NCI-H1436 (cell line): ENCODE data around the gene MTHFD1L.

ENCODE experiments used
- DNase-seq: peaks from one replicate; lab custom pipeline; 2025; lab: John Stamatoyannopoulos, UW

Gene MTHFD1L

GRCh38 chr6:150934380-150934779, 68.9 kb downstream of the MTHFD1L start:
- DNase-seq: no peak

DNA sequence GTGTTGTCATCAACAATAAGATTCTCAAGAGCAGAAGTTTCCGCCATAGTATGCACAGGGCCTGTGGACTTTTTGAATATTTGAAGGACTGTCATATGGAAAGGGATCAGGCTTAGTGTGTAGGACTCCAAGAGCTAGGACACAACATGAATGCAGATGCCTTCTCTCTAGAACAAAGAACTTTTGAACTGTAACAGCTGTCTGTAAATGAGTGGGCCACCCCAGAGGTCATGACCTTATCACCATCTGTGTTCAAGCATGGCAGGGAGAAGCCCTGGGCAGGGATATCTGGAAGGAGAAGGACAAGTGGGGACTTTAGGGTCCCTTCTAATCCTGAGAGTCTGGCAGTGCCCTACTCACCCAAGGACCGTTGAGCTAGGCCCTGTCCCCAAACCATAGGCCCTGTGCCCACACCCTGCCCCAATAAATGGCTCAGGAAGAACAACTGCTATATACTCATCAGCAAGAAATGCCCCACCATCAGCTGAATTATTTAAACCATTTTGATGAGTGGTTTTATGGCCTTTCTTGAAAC, 70.6 kb downstream of the MTHFD1L start:
- DNase-seq: no peak

- DNase-seq: no peak
Observed at GRCh38 chr6:150937132-150937906, 71.8 kb downstream of the MTHFD1L start.

DNA sequence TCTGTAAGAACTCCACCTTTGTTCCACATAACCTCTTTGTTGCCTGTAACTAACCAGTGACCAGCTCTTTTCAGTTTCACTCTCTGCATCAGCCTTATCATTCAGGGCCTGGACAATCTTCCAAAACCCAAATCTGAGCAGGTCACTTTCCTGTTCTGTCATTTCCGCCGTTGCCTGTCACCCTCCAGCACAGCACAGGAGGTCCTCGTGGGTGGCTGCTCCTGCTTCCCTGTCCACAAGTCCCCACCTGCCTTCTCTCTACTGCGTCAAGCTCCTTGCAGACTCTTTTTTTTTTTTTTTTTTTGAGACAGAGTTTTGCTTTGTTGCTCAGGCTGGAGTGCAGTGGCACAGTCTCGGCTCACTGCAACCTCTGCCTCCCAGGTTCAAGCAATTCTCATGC, 73.9 kb downstream of the MTHFD1L start:
- DNase-seq: no peak

DNA sequence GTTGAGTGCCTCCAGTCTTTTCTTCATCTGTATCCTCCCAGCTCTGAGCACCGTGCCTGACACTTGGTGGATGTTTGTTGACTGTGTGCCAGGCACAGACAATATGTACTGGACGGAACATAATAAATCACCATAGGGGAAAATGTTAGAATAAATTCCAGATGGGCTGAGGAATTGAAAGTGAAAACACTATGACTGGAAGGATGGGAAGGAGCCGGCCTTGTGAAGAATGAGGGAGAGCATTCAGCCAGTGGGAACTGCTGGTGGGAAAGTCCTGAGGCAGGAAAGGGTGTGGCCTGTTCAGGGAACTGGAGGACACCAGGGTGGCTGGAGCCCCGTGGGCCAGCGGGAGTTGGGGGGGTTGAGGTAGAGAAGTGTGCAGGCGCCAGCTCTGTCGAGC, 75.4 kb downstream of the MTHFD1L start:
- no peak for DNase-seq

- DNase-seq: no peak
Observed at GRCh38 chr6:150949526-150949925, 84.0 kb downstream of the MTHFD1L start.

DNA sequence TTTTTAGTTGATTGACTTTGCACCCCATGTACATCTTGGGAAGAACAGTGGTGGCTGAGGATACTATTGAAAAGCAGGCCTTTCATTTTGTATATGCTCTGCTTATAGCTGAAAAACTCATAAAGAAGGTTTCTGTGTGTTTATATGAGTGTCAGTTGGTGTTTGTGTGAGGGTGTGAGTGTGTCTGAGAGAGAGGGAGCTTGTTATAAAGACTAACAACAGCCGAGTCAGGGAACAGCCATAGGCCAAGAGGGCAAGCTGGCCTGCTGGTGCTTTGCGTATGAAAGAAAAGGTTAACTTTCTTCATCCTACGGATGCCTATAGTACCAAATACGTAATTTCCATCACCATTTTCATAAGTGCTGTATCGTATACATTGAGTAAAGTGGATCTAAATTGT, 88.3 kb downstream of the MTHFD1L start:
- DNase-seq: no peak

GRCh38 chr6:150959166-150959565, 93.7 kb downstream of the MTHFD1L start:
- DNase-seq: no peak

- DNase-seq: no peak
Observed at GRCh38 chr6:150962436-150962835, 96.9 kb downstream of the MTHFD1L start.

DNA sequence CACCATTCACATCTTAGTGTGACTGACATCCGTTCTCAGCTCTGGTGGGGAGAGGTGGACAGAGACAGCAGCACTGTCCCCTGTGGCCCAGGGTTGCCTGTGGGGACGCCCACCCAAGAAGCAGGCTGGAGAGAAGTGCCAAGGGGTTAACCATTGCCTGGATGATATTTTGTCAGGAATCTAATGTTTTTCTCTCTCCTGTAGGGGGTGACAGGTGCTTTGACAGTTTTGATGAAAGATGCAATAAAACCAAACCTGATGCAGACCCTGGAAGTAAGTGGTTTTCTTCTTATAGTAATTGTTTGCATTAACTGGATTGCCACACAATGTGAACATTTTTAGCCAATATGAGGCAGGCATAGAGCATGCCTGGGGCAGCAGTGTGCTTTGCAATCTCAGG, 99.3 kb downstream of the MTHFD1L start:
- DNase-seq: no peak

GRCh38 chr6:150966786-150967185, 101.3 kb downstream of the MTHFD1L start:
- DNase-seq: no peak

- no peak for DNase-seq
Observed at GRCh38 chr6:150967381-150967780, 101.9 kb downstream of the MTHFD1L start.

DNA sequence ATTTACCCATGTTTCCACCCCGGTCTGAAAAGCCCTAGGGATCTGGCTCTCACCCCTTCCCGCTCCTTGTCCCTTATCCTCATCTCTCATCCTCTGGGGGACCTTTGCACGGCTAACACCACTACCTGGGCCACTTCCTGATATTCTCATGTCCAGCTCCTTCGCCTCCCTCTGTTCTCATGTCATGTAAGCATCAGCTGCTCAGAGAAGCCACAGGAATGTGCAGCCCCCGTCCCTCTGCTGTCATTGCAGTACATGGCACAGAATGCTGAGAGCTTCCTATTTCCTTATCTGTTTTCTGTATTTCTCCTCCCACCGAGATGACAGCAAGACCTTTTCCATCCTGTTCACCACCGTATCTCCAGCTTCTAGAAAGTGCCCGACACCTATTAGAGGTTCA, 102.4 kb downstream of the MTHFD1L start:
- no peak for DNase-seq

DNA sequence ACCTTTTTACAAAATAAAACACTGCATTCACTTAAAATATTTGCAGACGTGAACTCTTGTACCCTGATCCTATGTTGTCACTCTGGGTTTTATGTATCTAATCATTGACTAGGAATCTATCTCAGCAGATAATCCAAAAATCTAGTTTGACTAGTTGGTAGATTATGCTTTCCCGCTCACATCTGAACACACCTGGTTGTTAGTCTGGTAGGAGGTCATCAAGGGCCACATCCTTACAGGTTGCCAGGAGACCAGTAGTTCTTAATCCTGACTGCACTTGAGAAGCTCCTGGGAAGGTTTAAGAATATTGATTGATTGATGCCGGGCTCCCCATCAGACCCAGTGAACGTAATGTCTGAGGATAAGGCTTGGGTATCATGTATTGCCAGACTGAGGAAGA, 104.4 kb downstream of the MTHFD1L start:
- DNase-seq: no peak

GRCh38 chr6:150971219-150971618, 105.7 kb downstream of the MTHFD1L start:
- no peak for DNase-seq

- no peak for DNase-seq
Observed at GRCh38 chr6:150975136-150975535, 109.6 kb downstream of the MTHFD1L start.

GRCh38 chr6:150977281-150977680, 111.8 kb downstream of the MTHFD1L start:
- DNase-seq: no peak

DNA sequence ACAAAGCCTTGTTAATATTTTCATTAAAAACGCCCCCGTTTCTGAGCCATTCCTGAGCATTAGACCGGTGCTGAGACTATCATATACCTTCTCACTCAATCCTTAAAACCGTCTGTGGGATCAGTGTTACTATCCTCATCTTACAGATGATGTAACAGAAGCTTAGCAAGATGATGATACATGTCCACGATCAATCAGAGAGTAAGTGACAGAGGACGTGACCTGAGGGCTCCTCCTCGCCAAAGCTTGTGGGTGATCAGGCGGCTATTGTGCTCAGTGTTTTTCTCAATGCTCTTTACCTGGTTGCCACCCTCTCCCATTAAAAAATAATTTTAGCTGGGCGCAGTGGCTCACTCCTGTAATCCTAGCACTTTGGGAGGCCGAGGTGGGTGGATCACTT, 113.1 kb downstream of the MTHFD1L start:
- DNase-seq: no peak

DNA sequence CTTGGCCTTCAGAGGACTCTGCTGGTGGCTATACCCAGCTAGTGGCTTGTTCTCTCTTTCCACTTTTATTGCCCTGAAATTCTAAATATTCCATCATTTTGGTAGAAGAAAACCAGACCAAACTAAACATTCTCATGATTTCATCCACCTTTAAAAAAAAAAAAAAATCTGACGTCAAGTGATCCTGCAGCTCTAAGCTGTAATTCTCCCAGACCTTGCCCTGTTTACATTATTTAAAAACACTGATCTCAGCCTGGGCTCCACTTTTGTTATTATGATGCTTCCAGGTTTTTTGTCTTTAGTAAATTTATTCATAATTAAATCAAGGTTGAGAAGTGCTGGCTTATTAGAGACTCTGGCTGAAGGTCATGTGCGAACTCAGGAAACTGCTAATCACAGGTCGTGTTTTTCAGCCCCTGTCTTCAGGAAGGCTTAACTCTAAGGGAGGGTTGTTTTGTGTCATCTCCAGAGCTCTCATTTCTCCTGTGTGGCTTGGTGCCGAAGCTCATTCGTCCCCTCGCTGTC, 114.4 kb downstream of the MTHFD1L start:
- DNase-seq: no peak

DNA sequence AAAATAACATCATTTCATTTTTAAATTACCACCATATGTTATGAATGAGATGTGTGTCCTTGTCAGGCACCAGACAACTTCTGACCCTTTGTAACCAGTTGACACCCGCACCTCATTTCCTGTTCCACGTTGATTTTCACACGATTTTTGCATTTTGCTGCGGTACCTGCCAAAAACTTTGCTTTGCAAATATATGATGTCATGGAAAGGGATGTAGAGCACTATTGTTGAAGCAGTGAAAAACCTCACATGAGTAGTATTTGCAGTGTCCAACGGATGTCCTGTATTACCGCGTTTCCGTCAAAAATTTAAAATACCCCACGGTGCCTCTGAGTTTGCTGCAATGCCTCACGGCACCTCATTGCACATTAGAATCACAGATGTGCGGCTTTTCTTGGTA, 115.6 kb downstream of the MTHFD1L start:
- DNase-seq: no peak

DNA sequence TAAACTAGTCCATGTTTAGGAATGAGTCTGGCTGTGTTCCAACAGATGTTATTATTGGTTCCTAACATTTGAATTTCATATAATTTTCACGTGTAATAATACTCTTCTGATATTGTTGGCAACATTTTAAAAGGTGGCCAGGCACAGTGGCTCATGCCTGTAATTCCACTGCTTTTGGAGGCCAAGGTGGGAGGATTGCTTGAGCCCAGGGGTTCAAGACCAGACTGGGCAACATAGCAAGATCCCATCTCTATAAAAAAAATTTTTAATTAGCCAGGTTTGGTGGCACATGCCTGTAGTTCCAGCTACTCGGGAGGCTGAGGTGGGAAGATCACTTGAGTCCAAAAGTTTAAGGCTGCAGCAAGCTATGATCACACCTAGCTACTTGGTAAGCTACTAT, 116.2 kb downstream of the MTHFD1L start:
- DNase-seq: no peak

DNA sequence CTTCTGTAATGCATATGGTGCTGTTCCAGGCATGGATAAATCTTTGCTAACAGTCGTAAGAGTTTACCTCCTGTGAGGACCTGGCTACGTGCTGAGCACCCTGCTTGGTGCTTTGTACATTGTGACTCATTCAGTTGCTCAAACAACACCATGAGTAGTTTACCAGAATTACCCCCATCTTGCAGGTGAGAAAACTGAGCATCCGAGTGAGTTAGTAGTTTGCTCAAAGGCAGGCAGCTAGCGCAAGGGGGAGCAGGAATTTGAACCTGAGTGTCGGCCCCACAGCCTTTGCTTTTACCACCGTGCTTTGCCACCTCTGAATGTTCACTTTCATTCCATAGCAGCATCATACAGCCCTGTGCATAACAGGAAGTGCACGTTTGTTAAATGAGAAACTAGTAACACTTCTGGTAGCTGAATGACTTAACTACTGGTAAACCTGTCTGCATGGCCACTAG, 121.9 kb downstream of the MTHFD1L start:
- no peak for DNase-seq

GRCh38 chr6:150987855-150988464, 122.5 kb downstream of the MTHFD1L start:
- DNase-seq: no peak
